ENCODE measurements around the gene VWA5B2. TPM values are rescaled to one million over a fixed set of nuclear protein-coding genes. Genes with fewer than 3 reads are reported as not detected.

Gene VWA5B2
- under 0.01 TPM in 1 of 2 replicates, not detected in the other for total RNA-seq

DNA sequence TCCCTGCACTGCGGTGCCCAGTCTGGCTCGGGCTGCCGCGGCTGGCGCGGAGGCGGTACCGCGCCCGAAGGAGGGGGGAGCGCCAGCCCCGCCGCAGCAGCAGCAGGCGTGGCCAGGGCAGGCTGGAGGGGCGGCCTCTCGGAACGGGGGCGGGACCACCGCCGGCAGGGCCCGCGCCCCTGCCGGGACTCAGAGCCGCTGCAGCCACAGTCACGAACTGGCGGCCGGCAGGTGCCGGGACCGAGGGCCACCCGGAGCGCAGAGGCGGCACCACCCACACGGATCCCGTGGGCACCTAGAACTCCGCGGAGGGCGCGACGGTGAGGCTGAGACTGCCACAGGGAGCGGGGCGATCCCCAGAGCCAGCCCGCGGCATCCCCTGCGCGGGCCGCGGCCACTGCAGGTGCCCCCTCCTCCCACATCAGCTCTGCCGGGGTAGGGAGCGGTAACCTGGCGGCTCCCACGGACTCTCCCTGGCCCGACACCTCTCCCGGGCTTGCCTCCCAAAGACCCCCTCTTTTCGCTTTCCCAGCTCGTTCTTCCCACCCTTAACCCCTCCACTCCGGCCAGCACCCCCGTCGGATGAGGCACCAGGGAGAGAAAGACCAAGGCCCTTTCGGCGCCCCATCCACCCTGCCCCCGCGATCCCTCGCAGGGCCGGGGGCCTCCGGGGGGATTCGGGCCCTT is at the start of gene VWA5B2:
Gene VWA5B2, plus strand, starts transcription at position 192 of the 687 bp plus-strand sequence. CDS start 944 bp downstream, outside the sequence.

DNA sequence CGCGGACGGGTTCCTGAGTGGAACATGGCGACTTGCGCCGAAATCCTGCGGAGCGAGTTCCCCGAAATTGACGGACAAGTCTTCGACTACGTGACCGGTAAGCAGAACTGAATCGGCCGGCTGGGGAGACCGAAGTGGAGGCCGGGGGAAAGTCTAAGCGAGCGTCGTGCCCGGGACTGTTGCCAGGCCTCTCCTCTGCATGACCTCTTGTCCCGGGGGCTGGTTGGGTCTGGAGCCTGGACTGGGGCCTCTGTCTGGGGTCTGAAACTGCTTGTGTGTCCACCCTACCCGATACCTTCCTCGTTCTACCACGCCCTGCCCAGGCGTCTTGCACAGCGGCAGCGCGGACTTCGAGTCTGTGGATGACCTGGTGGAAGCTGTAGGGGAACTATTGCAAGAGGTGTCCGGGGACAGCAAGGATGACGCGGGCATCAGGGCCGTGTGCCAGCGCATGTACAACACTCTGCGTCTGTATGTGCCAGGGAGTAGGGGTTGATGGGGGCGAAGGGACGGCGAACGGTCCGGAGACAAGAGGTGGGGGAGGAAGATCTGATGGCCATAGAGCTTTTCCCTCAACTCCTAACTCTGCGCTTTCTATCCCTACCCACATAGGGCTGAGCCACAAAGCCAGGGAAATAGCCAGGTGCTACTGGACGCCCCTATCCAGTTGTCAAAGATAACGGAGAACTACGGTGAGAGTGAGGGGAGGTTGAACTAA is 43.0 kb upstream of the VWA5B2 start, which contains the start of gene ABCF3:
Gene ABCF3, plus strand, starts transcription at position 16 of the 718 bp plus-strand sequence. Its CDS starts 9 bp downstream, at position 25.

DNA sequence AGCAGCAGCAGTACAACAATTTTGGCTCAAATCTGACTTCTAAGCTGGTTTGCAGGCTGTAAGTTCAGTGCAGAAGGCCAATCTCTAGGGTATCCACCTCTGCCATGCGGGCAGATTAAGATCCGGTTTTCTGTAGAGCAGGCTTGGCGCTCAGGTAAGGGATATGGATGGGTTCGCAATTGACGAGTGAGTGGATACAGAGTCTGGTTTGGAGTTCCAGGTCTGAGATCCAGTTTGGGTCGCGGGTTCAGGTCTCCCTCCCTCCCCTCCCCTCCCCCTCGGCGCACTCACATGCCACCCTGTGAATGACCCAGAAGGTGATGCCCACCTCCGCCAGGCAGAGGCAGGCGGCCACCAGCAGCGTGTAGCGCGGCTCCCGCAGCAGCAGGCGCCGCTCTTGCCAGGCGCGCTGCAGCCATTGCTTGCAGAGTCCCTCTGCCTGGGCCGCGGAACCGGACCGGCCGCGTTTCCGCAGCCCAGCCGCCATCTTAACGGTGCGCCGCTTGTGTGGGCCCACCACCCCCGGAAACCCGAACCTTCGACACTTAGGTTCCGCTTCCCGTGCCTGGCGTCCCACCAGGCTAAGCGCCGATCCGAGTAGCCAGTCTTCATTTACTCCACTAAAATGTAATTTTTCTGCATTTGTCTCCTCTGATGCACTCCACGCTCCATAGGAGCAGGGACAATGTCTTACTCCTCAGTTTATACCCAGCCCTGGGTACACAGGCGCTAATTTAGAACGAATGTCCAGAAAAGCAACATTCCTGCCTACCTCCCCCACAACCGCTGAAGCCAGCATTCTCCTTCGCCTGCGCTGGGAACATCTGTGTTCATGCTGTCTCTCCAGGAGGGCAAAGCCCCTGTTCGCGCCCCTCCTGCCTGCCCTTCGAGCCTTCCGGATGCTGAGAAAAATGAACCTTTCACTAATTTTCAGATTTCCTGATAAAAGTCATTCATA is 19.3 kb downstream of the VWA5B2 start, which contains the start of gene ALG3:
Gene ALG3, minus strand, starts transcription at position 509 of the 958 bp plus-strand sequence. Its CDS starts 22 bp downstream, at position 487.

DNA sequence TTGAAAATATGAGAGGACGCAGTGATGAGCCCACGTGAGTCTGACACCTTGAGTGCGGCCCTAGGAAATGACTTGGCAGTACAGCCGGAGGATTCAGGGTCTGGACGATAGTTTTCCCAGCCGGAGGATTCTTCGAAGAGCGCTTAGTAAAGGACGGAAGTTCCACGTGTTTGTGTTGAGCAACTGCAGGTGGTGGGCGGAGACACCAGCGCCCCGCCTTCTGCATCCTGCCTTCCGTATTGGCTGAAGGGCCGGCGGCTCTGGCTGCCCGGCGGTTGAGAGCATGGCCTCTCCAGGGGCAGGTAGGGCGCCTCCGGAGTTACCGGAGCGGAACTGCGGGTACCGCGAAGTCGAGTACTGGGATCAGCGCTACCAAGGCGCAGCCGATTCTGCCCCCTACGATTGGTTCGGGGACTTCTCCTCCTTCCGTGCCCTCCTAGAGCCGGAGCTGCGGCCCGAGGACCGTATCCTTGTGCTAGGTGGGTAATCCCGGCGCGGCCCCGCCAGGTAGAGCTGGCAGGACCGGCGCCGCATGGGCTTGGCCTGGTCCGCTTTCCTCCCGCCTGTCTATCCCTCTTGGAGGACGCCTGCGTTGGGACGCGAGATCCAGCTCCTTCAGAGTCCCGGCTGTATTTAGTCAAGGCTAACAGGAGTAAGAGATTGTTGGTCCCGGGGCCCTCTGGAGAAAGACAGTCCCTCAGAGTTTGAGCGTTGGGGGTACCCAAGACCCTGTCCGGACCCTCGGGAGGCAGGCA is 20.2 kb downstream of the VWA5B2 start, which contains the start of gene EEF1AKMT4:
Gene EEF1AKMT4, plus strand, starts transcription at position 261 of the 755 bp plus-strand sequence. Its CDS starts 23 bp downstream, at position 284.

DNA sequence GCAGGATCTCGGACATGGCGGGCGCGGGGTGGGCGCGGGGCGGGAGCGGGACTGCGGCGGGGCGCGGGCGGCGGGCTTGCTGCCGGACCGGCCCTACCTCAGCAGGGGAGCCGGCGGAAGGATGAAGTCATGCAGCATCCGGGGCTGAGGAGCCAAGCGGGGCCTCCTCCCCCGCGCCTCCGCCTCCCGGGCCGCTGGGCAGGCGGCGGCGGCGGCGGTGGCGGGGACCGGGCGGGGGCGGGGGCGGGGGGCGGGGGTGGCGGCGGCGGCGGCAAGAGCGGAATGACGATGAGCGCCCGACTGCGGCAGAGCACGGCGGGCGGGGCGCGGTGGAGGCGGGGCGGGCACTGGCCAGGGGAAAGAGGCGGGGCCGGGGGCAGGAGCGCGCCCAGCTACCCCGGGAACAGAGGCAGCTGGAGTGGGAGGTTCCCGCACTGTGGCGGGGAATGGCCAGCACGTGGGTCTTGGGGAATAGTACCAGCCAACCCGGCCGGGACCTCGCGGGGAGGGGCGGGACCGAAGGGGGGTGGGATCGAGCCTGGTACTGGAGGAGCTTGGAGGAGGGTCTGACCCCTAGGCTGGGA is 32.0 kb downstream of the VWA5B2 start, which contains the start of gene CAMK2N2:
Gene CAMK2N2, minus strand, starts transcription at position 284 of the 584 bp plus-strand sequence. Its CDS starts 268 bp downstream, at position 16.

DNA sequence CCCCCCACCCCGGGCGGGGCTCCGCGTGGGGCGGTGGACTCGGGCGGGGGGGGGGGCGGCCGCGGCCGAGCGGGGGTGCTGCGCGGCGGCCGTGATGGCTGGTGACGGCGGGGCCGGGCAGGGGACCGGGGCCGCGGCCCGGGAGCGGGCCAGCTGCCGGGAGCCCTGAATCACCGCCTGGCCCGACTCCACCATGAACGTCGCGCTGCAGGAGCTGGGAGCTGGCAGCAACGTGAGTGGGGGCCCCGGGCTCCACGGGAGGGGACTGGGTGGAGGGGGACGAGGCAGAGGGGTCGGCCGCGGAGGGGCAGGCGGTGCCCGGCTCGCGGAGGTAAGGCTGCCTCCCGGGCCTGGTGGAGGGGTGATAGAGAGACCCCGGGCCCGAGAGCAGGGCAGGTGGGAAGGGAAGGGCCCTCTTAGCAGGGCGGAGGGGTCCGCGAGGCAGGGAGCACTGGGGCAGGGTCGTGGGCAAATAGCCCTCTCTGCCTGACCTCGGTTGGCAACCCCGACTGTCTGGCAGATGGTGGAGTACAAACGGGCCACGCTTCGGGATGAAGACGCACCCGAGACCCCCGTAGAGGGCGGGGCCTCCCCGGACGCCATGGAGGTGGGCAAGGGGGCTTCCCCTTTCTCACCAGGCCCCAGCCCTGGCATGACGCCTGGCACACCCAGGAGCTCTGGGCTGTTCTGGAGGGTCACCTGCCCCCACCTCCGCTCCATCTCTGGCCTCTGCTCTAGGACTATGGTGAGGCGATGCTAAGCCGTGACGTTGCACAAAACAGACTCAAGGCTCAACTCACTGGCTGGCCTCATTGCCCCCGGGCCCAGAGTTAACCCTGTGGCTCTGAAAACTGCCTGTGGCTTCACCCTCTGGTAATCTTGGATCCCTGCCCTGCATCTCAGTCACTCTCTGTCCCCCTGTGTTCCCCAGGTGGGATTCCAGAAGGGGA is 46.9 kb downstream of the VWA5B2 start, which contains the start of gene ECE2:
Gene ECE2, plus strand, starts transcription at position 62 of the 950 bp plus-strand sequence. Its CDS starts 132 bp downstream, at position 194.

Other genes starting within 250 kb of the VWA5B2 start
- gene ABCC5, start 211.7 kb upstream of the VWA5B2 start, total RNA-seq, result 16.4 and 20.7 TPM in 2 replicates
- gene HTR3D, start 197.8 kb upstream of the VWA5B2 start, total RNA-seq, result not detected in 2 replicates
- gene HTR3C, start 176.5 kb upstream of the VWA5B2 start, total RNA-seq, result not detected in 2 replicates
- not detected in 2 replicates for gene HTR3E, start 132.5 kb upstream of the VWA5B2 start, total RNA-seq
- 39.6 and 41.7 TPM in 2 replicates for gene EIF2B5, start 94.2 kb upstream of the VWA5B2 start, total RNA-seq
- 26.0 and 31.9 TPM in 2 replicates for gene DVL3, start 74.2 kb upstream of the VWA5B2 start, total RNA-seq
- gene AP2M1, start 54.7 kb upstream of the VWA5B2 start, total RNA-seq, result 476 and 505 TPM in 2 replicates
- 46.4 and 47.9 TPM in 2 replicates for gene ABCF3, start 43.4 kb upstream of the VWA5B2 start, total RNA-seq
- gene ALG3, start 19.4 kb downstream of the VWA5B2 start, total RNA-seq, result 19.1 and 24.6 TPM in 2 replicates
- 3.6 and 4.9 TPM in 2 replicates for gene EEF1AKMT4, start 20.1 kb downstream of the VWA5B2 start, total RNA-seq
- gene CAMK2N2, start 32.0 kb downstream of the VWA5B2 start, total RNA-seq, result 0.19 TPM in 1 of 2 replicates, not detected in the other
- not detected in 2 replicates for gene ECE2, start 46.4 kb downstream of the VWA5B2 start, total RNA-seq
- gene PSMD2, start 69.7 kb downstream of the VWA5B2 start, total RNA-seq, result 666 and 747 TPM in 2 replicates
- 359 and 457 TPM in 2 replicates for gene EIF4G1, start 85.0 kb downstream of the VWA5B2 start, total RNA-seq
- 21.1 and 42.1 TPM in 2 replicates for gene FAM131A, start 108.0 kb downstream of the VWA5B2 start, total RNA-seq
- gene CLCN2, start 132.0 kb downstream of the VWA5B2 start, total RNA-seq, result 1.6 and 2.8 TPM in 2 replicates
- gene POLR2H, start 132.1 kb downstream of the VWA5B2 start, total RNA-seq, result 102 TPM in 2 replicates
- gene THPO, start 148.6 kb downstream of the VWA5B2 start, total RNA-seq, result not detected in 2 replicates
- gene CHRD, start 150.5 kb downstream of the VWA5B2 start, total RNA-seq, result 0.09 and 0.28 TPM in 2 replicates